ENCODE data around the gene PRDM12. TPM values are rescaled to one million over a fixed set of nuclear protein-coding genes. Genes with fewer than 3 reads are reported as not detected.

PRDM12 gene
- not detected for total RNA-seq

DNA sequence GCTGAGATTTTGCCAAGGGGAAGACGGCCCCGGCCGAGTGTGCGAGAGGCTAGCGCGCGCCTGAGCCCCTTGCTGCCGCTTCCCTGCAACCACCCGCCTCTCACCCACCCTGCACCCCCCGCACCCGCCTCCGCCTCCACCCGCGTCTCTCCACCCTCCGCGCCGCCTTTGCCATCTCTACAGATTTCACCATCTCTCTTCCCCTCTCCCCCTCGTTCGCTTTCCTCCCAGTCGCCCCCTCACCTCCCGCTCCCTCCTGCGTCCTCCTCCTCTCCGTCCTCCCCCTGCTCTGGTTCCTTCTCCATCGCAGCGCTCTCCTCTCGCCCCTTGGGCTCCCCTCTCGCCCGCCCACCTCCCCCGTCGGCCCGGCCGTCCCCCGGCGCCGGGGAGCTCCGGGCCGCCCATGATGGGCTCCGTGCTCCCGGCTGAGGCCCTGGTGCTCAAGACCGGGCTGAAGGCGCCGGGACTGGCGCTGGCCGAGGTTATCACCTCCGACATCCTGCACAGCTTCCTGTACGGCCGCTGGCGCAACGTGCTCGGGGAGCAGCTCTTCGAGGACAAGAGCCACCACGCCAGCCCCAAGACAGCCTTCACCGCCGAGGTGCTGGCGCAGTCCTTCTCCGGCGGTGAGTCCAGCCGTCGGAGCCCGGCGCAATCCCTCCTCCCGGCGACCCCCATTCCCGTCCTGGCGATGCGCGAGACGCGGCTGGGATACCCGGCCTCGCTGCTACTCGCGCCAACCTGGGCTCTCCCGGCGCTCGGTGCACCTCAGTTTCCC lies at the start of gene PRDM12:
Gene PRDM12 (plus strand): TSS at position 344 of the 778 bp plus-strand sequence. CDS start 60 bp downstream, at position 404.
- H3K36me3 ChIP-seq: no peaks in the 10 kb centered on the region

DNA sequence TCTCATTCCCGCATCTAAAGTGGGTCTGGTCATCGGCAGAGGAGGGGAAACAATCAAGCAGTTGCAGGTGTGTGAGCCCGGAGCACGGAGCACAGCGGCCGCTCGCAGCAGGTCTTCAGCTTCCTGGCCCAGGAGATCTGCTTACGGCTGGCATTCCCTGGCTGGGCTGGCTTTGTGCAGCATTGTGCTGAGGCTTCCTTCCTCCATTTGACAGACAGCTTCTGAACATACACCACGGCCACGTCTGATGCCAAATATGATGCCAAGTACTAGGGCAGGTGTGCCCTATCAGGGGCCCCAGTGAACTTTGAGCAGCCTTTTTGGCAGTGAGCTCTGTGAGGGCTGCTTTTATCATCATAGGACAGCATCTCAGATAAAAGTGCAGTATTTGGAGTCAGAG lies 47.9 kb upstream of the PRDM12 start:
- Histone ChIP-seq H3K27me3 (no peaks in the 10 kb centered on the region), H3K36me3 (peaks cover 65 to 99% (median 92%) of the 10 kb centered on the region in 4 donors)

More for the DNA sequence above, at the start of gene PRDM12:
- H3K27ac ChIP-seq (replicated peaks in 1 of 4): no peak within 1 kb of the TSS
- no peak for DNase-seq (ENCODE audit: extremely low spot score)
- TF ChIP-seq, protein P1, sequence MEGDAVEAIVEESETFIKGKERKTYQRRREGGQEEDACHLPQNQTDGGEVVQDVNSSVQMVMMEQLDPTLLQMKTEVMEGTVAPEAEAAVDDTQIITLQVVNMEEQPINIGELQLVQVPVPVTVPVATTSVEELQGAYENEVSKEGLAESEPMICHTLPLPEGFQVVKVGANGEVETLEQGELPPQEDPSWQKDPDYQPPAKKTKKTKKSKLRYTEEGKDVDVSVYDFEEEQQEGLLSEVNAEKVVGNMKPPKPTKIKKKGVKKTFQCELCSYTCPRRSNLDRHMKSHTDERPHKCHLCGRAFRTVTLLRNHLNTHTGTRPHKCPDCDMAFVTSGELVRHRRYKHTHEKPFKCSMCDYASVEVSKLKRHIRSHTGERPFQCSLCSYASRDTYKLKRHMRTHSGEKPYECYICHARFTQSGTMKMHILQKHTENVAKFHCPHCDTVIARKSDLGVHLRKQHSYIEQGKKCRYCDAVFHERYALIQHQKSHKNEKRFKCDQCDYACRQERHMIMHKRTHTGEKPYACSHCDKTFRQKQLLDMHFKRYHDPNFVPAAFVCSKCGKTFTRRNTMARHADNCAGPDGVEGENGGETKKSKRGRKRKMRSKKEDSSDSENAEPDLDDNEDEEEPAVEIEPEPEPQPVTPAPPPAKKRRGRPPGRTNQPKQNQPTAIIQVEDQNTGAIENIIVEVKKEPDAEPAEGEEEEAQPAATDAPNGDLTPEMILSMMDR (IDR thresholded peaks at IDR 0.05): no peak
- TF ChIP-seq POLR2AphosphoS5 (IDR thresholded peaks at IDR 0.05): no peak
- no peak for TF ChIP-seq POLR2A (IDR thresholded peaks at IDR 0.05; ENCODE audit: low read depth)
- TF ChIP-seq EP300 (IDR thresholded peaks at IDR 0.05): no peak
- intact Hi-C loops (cut with DNase I): no loop called here
- peaks cover 25 to 94% (median 80%) of the 10 kb centered on the region in 4 donors for H3K27me3 ChIP-seq
- H3K4me1 ChIP-seq: peaks cover 66 to 75% (median 74%) of the 10 kb centered on the region in 4 donors
- H3K4me3 ChIP-seq: peak within 1 kb of the TSS; percentile 24 to 39 (median 34)
- no peaks in the 10 kb centered on the region for H3K9me3 ChIP-seq
- 3% methylated on average over 49 of the region's 76 CpGs for WGBS

DNA sequence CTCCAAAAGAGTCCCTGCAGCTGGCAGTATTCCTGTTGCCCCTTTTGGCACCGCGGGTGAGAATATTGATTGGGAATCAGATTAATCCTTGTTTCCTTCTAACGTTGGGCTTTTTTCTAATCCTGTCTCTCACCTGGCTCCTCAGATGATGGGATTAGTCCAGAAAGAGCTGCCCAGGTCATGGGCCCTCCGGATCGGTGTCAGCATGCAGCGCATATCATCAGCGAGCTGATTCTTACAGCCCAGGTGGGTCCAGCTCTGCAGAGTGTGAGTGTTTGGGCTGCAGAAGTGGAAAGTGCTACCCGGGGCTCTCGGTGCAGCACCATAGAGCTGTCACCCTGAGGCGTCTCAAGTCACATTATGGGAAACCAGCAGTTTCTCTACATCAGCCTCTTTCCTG lies 40.9 kb upstream of the PRDM12 start:
- no peak for TF ChIP-seq POLR2AphosphoS5 (IDR thresholded peaks at IDR 0.05)
- no peak for TF ChIP-seq POLR2A (IDR thresholded peaks at IDR 0.05; ENCODE audit: low read depth)
- TF ChIP-seq, protein P1 (IDR thresholded peaks at IDR 0.05): no peak
- TF ChIP-seq EP300 (IDR thresholded peaks at IDR 0.05): no peak
- 96% methylated on average over 10 of the region's 10 CpGs for whole genome bisulfite sequencing
- intact Hi-C loops (cut with DNase I): no loop called here
- Histone ChIP-seq H3K36me3 (peaks cover 89 to 100% (median 98%) of the 10 kb centered on the region in 4 donors), H3K27me3 (no peaks in the 10 kb centered on the region), H3K4me1 (peaks cover 0 to 3% (median 0%) of the 10 kb centered on the region in 4 donors), H3K9me3 (no peaks in the 10 kb centered on the region), H3K27ac (replicated peaks in 1 of 4) (no peak overlapping the region), H3K4me3 (no peak overlapping the region)
- DNase-seq (ENCODE audit: extremely low spot score): no peak

More for the DNA sequence above, 47.9 kb upstream of the PRDM12 start:
- H3K27ac ChIP-seq (replicated peaks in 1 of 4): no peak overlapping the region
- intact Hi-C loops (cut with DNase I): no loop called here
- no peak for TF ChIP-seq EP300 (IDR thresholded peaks at IDR 0.05)
- TF ChIP-seq, protein P1 (IDR thresholded peaks at IDR 0.05): no peak
- TF ChIP-seq POLR2AphosphoS5 (IDR thresholded peaks at IDR 0.05): no peak
- no peak for TF ChIP-seq POLR2A (IDR thresholded peaks at IDR 0.05; ENCODE audit: low read depth)
- 74% methylated on average over 7 of the region's 10 CpGs for WGBS
- H3K9me3 ChIP-seq: no peaks in the 10 kb centered on the region
- H3K4me3 ChIP-seq: no peak overlapping the region
- peaks cover 1 to 7% (median 3%) of the 10 kb centered on the region in 4 donors for H3K4me1 ChIP-seq
- DNase-seq (ENCODE audit: extremely low spot score): no peak

DNA sequence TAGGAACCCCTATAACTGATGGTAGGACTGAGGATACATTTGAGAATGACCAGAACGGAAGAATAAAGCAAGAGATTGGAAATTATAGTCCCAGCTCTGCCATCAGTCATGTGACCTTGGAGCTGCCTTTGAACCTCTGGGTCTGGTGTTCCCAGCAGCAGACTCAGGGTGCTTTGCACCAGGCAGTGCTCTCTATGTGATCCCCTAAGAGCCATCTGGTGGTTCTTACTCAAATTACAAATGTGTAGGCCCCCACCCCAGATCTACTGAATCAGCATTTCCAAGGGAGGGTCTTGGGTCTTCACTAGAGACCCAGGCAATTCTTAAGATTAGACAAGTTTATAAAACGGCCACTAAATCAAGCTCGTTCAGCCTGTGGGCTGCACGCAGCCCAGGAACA lies 40.2 kb upstream of the PRDM12 start:
- intact Hi-C loops (cut with DNase I): no loop called here
- H3K4me1 ChIP-seq: peaks cover 0 to 3% (median 0%) of the 10 kb centered on the region in 4 donors
- no peak overlapping the region for H3K27ac ChIP-seq (replicated peaks in 1 of 4)
- WGBS: 95% methylated on average over 4 of the region's 4 CpGs
- no peaks in the 10 kb centered on the region for H3K9me3 ChIP-seq
- H3K27me3 ChIP-seq: no peaks in the 10 kb centered on the region
- H3K36me3 ChIP-seq: peaks cover 82 to 100% (median 97%) of the 10 kb centered on the region in 4 donors
- no peak for TF ChIP-seq POLR2A (IDR thresholded peaks at IDR 0.05; ENCODE audit: low read depth)
- no peak for TF ChIP-seq EP300 (IDR thresholded peaks at IDR 0.05)
- TF ChIP-seq, protein P1 (IDR thresholded peaks at IDR 0.05): no peak
- no peak for TF ChIP-seq POLR2AphosphoS5 (IDR thresholded peaks at IDR 0.05)
- no peak overlapping the region for H3K4me3 ChIP-seq
- no peak for DNase-seq (ENCODE audit: extremely low spot score)
